Measurements from ENCODE around the gene ZFR2.
"Not testable (repeated sequence)": the region's sequence is repeated elsewhere in the genome, so short reads cannot be mapped to it uniquely, and the experiment has no call there.

The ZFR2 gene

DNA sequence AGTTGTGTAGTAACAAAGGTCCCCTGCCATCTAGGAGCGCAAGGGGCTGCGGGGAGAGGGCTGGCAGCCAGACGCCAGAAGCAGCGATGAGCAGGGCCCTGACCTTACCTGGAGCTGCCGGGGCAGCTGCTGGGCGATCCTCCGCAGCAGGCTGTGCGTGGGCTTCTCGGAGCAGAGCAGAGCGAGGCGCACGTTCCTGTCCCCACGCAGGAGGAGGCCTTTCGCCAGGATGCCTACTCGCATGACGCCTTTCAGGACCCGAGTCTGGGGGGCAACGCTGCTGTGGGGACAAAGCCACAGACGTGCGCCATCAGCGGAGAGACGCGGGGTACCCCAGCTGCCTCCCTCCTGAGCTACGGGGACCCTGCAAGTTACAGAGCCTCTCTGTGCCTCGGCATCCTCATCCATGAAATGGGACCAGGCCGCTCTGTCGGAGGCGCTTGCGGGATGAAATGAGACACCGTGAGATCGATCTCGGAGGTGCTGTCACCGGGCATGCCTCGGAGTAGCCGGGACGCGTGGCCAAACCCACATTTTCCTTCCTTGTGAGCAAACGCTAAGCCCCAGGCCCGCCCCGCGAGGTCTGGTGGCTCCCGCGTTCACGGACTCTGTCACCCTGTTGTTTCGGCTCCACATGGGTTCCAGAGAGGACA is 52.1 kb downstream of the ZFR2 start:
- DNase-seq (ENCODE audit: low read depth in 1 of 2, low spot score in 1 of 2) = no peak

DNA sequence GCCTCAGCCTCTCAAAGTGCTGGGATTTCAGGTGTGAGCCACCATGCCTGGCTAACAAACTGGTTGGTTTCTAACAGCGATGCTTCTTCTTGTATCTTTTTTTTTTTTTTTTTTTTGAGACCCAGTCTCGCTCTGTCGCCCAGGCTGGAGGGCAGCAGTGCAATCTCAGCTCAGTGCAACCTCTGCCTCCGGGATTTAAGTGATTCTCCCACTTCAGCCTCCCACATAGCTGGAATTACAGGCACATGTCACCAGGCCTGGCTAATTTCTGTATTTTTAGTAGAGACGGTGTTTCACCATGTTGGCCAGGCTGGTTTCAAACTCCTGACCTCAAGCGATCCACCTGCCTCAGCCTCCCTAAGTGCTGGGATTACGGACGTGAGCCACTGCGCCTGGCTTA is 52.7 kb downstream of the ZFR2 start:
- not testable (repeated sequence) for DNase-seq (ENCODE audit: low read depth in 1 of 2, low spot score in 1 of 2)

DNA sequence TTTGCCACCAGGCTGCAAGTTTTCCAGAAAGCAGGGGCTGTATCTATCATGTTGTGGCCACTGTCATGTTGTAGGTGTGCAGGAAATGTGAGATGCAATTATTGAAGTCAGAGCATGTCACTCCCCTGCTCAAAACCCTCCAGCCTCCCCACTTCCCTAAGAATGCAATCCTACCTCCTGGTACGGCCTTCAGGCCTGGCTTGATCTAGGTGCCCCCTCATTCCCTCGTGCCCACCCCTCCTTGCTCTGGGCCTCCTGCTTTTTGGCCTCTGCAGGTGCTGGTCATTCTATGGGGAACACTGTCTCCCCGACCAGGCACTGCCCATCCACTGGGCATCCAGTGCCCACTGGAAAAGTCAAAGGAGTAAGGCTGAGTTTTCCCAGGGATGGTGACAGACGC is 54.2 kb downstream of the ZFR2 start:
- no peak for DNase-seq (ENCODE audit: low read depth in 1 of 2, low spot score in 1 of 2)

DNA sequence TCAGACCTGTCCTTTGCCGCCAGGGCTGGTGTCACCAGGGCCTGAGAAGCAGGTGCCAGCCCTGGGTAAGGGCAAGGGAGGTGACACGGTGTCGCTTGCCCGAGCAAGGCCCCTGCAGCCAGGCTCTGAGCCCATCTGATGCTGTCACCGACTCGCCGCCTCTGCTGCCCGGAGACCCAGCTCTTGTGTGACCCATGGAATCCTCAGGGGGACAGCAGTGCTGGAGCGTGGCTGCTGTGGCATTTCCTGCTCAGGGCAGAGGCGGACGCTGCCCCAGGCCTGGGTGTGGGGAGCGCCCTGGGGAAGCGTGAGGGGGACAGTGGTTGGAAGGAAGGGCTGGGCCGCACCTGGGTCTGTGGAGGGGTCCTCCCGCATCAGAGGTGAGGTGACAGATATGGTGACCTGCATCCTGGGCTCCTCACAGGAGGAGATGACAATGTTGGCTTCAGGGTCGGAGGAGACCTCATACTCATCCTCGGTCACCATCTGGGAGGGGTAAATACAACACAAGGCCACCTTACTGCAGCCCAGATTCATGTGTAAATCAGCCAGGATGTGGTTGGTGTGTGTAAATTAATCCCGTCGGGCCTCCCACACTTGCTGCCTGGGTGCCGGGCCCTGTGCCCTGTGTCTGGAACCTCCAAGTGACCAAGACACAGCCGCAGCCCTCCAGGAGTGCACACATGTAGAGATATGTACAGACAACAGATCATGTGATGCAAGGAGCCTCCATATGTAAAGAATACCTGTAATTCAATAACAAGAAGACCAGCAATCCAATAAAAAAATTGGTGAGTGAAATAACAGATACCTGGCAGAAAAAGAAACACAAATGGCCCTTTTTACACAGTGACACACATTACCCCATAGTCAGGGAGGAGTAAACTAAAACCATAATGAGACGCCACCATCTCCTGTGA is 55.1 kb downstream of the ZFR2 start:
- no peak for DNase-seq (ENCODE audit: low read depth in 1 of 2, low spot score in 1 of 2)

DNA sequence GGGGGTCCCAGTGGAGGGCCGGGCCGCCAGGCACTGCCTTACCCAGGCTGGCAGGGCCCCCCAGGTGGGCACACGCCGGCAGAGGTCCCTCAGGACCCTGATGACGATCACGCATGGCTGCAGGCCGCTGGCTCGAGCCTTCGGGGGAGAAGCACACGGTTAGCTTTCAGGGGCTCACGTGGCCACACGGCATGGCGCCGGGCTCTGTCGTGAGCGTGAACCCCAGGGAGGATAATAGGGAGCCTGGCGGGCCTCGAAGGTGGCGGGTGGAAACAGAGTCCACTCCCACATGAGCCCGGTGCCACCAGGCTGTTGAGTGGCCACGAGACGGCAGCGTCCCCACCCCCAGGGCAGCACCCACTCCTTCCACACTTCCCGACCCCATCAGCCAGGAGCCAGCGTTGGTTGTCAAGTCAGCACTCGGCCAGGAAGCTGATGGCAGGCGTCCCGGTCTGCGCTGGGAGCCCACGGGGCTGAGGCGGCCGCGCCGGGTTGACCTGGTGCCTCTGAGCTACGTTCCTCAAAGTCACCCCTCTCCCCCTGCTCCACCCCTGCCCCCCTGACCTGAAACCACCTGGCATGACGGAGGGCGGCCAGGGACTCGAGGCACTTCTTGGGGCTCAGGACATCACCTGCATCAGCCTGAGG is 58.0 kb downstream of the ZFR2 start:
- no peak for DNase-seq (ENCODE audit: low read depth in 1 of 2, low spot score in 1 of 2)

DNA sequence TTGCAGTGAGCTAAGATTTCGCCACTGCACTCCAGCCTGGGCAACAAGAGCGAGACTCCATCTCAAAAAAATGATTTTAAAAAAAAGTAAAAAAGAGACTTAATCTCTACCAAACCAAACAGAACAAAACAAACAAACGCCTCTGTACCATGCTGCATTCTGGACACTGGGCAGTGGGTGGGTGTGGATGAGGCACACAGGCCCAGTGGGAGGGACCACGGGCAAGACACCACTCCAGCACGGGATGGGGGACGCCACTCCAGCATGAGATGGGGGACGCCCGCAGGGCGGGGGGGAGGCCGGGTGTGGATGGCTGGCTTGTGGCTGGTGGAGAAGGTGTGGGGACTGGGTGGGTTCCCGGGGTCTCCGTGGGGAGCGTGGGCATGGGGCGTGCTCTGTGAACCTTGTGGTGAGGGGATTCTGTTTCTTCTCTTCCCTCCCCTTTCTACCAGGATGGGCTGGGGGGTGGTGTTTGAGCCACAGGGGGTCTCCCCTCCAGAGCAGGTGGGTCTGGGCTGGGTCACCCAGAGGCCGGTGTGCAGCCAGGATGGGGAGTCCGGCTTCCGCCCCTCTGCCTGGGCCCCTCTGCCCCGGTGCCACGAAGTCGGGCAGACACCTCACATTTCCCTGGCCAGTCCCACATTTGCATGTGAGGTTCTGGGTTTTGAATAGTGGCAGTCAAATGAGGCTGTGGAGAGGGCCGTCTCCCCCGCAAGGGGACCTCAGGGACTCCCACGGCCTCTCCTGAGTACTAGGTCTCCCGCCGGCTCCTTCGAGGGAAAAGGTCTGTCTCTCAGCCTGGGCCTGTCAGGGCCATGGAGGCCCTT is 58.7 kb downstream of the ZFR2 start:
- DNase-seq (ENCODE audit: low read depth in 1 of 2, low spot score in 1 of 2) = no peak

DNA sequence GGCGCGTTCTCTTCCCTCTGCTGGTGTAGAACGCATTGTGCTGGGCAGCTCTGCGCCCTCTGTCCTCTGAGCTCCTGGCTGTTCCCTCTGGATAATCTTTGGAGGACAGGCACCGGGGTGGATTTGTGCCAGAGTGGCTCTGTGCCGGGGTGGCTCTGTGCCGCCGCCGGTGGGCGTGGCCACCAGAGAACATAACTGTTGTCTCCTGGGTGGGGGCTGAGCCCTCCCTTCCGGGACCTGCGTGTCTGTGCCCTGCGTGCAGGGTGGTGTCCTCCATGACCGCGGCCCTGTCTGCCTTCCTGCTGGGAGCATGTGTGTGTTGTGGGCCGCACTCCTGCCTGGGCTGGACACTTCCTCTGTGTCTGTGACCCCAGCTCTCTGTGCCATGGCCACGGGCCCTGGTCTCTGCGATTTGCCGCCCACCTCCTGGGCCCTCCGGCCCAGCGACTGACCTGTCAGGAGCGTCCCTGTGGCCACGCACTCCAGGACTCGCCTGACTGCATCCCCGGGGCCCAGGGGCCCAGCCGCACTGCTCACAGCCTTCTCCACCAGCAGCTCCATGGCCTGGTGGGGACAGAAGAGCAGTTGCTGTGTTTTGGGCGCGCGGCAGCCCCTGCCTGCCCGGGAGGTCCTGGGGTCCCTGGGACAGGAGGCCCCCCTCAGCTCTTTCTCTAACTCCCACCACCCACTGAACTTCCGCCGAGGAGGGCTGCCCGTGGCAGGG is 60.3 kb downstream of the ZFR2 start:
- DNase-seq (ENCODE audit: low read depth in 1 of 2, low spot score in 1 of 2) = no peak

DNA sequence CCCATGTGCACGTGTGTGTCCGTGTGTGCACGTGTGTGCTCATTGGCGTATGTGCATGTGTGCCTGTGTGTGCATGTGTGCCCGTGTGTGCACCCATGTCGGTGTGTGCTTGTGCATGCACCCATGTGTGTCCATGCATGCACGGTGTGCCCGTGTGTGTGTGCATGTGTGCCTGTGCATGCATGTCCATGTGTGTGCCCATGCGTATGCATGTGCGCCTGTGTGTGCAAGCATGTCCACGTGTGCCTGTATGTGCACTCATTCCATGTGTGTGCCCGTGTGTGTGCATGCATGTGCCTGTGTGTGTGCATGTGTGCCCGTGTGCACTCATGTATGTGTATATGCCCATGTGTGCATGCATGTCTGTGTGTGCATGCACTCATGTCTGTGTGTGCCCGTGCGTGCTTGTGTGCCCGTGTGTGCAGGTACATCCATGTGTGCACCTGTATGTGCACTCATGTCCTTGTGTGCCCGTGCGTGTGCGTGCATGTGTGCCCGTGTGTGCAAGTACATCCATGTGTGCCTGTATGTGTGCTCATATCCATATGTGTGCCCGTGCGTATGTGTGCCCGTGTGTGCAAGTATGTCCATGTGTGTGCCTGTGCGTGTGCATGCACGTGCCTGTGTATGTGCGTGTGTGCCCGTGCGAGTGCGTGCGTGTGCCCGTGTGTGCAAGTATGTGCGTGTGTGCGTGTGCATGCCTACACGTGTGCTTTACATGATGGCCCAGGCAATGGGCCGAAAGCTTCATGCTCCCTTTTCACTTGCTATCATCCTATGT is 61.1 kb downstream of the ZFR2 start:
- DNase-seq (ENCODE audit: low read depth in 1 of 2, low spot score in 1 of 2) = no peak

DNA sequence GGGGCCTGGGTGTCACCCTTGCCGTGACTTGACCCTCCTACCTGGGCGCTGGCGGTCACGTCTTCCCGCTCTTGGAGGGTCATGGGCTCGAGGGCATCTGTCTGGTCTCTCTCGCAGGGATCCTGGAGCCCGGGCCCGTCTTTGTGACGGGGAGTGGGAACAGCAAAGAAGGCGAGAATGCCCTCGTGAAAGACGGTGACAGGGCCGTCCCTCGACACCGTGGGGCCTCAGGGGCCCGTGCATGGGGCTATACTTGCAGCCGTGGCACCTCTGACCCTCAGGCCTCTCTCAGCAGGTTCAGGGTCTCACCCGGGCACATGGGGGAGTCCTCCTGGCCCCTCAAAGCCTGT is 61.7 kb downstream of the ZFR2 start:
- DNase-seq (ENCODE audit: low read depth in 1 of 2, low spot score in 1 of 2) = no peak

DNA sequence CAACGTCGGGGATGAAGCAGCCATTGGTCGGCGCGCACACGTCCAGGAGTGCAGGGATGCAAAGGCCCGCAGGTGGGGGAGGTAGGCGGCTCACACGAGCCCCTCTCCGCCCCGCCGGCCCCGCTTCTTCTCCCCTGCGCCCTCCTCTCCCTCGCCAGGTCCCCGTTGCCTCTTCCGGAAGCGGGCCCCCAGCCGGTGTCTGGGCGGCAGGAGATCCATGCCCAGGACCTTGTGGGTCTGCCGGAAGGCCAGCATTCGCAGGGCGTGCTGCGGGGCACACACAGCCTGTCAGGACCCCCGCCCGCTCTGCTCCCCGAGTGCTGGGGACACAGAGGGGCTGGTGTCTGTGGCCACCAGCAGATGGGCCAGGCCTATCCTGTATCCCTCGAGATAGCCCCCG is 63.0 kb downstream of the ZFR2 start:
- no peak for DNase-seq (ENCODE audit: low read depth in 1 of 2, low spot score in 1 of 2)

DNA sequence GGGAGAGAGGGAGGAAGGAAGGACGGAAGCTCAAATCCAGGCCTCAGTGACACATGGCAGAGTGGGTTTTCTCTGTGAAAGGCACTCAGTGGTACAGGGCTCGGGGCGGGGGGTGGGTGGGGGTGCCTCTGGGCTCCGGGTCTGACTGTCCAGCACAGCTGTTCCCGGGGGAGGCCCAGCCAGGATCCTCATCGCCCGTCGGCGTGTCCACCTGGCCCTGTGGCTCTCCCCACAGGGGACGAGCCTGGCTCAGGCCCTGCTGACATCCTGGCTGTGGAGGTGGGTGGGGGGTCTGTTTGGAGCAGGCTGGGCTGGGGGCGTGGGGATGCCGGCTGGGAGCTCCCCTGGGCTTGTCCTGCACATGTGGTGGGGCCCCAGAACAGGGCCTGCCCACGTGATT is 64.4 kb downstream of the ZFR2 start:
- DNase-seq (ENCODE audit: low read depth in 1 of 2, low spot score in 1 of 2) = no peak

DNA sequence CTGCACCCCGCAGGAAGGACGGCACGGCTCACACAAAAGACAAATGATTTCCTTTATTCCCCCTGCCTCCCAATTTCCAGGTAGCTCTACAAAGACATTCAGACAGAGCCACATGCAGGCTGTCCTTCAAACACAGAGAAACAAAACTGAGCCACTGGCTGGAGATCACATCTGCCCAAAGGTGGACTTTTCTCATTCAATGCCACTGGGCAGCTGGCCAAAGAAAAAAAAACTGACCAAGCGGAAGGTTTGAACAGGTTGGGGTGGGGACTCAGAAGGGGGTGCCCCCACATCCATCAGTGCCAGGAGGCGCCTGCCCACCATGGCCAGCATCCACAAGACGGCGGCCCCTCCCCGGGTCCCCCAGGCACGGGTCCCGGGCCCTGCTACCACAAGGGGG is 64.9 kb downstream of the ZFR2 start:
- no peak for DNase-seq (ENCODE audit: low read depth in 1 of 2, low spot score in 1 of 2)

DNA sequence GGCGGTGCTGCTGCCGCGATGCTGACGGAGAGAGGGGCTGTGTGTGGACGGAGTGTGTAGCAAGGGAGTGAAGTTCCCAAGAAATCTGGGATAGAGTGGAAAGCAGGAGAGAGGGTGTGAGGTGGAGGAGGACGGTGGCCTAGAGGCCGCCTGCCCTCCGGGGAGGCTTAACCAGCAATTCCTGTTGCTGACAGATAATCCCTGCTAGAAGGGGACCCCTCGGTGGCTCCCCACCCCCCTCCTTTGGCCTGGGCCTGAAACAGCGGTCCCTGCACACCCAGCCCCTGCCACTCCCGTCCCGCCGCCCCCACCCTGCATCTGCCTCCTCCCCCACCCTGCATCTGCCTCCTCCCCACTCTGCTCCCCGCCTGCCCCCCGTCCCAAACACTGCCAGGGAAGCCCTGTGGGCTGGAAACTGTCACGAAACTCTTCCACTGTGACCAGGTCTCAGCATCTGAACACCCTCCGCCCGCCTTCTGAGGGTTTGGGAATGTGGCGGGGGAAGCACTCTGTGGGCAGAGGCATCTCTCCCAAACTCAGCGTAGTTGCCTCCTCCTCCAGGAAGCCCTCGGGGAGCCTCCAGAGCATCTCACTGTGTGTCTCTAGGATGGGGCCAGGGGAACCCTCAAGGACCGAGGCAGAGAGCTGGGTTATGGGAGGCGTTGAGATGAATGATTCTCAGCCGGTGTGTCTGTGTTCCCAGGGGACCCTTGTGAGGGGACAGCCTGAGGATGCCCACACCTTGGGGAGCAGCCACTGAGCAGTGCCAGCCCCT is 65.5 kb downstream of the ZFR2 start:
- DNase-seq (ENCODE audit: low read depth in 1 of 2, low spot score in 1 of 2) = no peak

DNA sequence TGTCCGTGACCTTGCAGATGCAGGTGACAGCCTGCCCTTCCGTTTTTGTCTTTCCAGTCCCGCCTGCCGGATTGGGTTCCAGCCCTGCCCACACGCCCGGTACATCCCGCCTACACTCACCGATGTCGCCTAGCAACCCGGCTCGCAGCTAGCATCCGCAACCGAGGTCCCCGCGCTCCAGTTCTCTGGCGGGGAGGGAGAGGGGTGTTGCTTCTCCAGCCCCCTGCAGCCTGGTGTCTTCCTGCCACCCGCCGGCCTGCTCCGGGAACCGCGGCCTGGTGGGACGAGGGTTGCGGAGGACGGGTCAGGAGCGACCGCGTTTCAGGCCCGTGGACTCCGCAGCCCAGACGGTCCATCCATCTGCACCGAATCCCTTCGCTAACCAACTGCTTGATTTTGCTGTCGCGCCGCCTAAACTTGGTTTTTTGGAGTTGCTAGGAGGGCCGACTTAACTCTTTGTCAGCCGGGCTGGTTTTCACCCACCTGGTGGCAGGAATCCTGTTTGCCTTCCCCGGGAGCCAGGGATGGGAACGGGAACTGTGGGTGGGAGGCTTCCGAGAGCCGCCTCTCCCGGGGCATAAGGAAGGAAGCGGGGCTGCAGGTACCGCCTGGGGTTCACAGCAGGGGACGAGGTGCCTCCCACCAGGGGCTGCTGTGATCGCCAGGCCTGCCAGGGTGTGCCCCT is 67.3 kb downstream of the ZFR2 start:
- peak; percentile 26 to 35 for DNase-seq (ENCODE audit: low read depth in 1 of 2, low spot score in 1 of 2)

DNA sequence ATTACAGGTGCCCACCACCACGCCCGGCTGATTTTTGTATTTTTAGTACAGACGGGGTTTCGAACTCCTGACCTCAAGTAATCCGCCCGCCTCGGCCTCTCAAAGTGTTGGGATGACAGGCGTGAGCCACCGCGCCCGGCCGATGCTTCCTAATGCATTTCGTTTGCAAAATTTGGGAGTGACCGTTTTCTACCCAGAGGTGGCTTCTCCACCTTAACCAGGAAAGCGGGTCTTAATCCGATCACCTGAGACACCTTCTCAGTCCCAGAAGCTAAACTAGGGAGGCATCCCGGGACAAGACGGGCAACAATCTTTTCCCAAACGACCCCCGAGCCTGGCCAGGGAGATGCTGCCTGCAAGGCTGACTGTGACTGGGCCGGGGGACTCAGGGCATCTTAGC is 67.8 kb downstream of the ZFR2 start:
- no peak for DNase-seq (ENCODE audit: low read depth in 1 of 2, low spot score in 1 of 2)

DNA sequence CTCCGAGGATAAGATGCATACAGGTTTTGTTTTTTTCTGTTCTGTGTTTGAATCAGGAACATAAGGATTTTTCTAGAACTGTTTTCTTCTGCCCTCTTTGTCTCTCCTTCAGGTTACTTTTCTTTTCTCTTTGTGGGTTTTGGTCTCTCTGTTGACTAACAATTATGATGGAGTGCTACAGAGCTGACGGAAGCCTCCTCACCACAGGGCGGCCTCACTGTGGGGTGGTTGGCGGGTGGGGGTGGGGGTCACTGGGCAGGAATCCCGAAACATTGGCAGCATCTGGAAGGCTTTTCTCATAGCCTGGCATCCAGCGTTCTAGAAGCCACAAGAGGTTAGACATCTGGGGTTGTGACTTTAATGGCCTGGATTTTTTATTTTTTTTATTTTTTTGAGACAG is 70.7 kb downstream of the ZFR2 start:
- DNase-seq (ENCODE audit: low read depth in 1 of 2, low spot score in 1 of 2) = no peak

DNA sequence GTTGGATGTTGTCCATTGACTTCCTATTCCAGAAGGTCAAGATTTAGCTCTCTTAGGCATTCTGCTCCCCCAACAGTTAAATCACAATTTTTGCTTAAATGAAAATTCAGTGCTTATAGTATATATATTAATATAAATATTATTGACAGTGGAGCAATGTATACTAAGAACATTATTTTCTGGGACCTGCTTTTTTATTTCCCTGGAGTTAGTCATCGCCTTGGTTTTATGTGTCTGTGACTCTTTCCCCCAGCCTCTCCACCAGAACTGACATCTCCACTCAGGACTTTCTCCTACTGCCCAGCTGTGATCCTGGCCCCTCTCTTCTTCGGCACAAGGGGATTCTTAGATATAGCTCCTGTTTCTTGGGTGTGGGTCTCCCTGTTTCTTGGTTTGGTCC is 72.5 kb downstream of the ZFR2 start:
- DNase-seq (ENCODE audit: low read depth in 1 of 2, low spot score in 1 of 2) = no peak

DNA sequence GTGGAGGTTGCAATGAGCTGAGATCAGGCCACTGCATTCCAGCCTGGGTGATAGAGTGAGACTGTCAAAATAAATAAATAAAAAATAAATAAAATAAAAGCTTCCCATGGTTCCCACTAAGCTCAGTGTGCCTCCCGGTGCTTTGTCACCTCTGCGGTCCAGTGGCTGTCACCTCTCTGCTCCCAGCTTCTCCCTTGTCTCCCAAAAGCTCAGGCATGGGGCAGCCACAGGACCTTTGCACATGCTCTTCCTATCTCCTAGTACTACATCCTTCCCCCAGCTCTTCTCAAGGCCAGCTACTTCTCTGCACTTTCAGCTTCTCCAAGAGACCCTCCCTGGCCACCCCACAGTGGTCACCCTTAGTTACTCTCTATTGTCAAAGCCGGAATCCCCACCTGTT is 75.0 kb downstream of the ZFR2 start:
- DNase-seq (ENCODE audit: low read depth in 1 of 2, low spot score in 1 of 2) = no peak

DNA sequence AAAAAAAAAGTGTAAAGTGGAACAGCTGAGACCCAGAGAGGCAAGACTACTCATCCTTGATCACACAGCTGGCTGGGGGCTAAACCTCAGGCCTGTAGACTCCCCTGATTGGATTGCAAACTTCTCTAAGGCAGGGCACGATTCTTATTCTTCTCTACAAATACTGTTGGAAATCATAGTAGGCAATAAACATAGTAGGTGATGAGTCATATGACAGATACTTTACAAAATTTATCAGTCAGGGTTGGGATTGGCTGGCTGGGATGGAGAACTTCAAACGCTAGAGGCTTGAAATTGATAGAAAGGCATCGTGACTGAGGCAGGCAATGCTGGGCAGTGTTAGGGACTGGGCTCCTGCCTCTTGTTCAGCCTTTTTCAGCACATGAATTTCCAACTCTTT is 76.7 kb downstream of the ZFR2 start:
- DNase-seq (ENCODE audit: low read depth in 1 of 2, low spot score in 1 of 2) = no peak

Data from stimulated activated CD4-positive, alpha-beta T cell treated with anti-CD3 and anti-CD28 coated beads, Interleukin-15, amount 100 ng/mL, for 1 hour (primary cell).